Sigmoid colon (tissue), 3 donors: ENCODE data around the gene GABBR2.

Experiments
- CTCF ChIP-seq, 4 experiments: fragments of 450-650 bp in 3 of 4; fragments of 200-600 bp in 1 of 4; IDR thresholded peaks; one replicate each; pipeline ENCODE4 v1.5.1; 2016 to 2019; ENCODE audit warnings: antibody characterized with exemption in 4 of 4, mild to moderate bottlenecking in 3 of 4, moderate library complexity in 2 of 4
- POLR2A ChIP-seq, 2 donors: fragments of 450-650 bp; IDR thresholded peaks; one replicate each; pipeline ENCODE4 v1.6.1; 2016; ENCODE audit warnings: antibody characterized with exemption in 2 of 2, mild to moderate bottlenecking in 2 of 2, moderate library complexity in 2 of 2

- TF ChIP-seq CTCF (IDR thresholded peaks at IDR 0.05) (no peak), POLR2A (IDR thresholded peaks at IDR 0.05) (no peak)
Measured at GRCh38 chr9:98412101-98412842, 296.5 kb downstream of the GABBR2 start.
